Mucosa of gallbladder (tissue), 1 donor: ENCODE measurements around the gene NGEF. TPM values are rescaled to one million over a fixed set of nuclear protein-coding genes. Genes with fewer than 3 reads are reported as not detected.
"Not testable (repeated sequence)": the region's sequence is repeated elsewhere in the genome, so short reads cannot be mapped to it uniquely, and the experiment has no call there.

Experiments
- DNase-seq: peaks from one replicate; pipeline ENCODE4 v3.0.0-alpha.2; 2020; ENCODE audit warnings: low spot score
- total RNA-seq: library from RNA; stranded (reverse); gene quantifications from one replicate; pipeline ENCODE4 v1.2.1, GENCODE V29; 2021
- donor health status: DM: no; HTN: no; CAD: no.

Gene NGEF
- total RNA-seq, 1 donor from 2014 or later: 12.0 TPM

- DNase-seq: no peak
These were observed 85.1 kb downstream of the NGEF start for GRCh38 chr2:232927793-232928550.

GRCh38 chr2:232927032-232927792 lies 85.8 kb downstream of the NGEF start:
- DNase-seq: no peak

- no peak for DNase-seq
These were observed 86.6 kb downstream of the NGEF start for GRCh38 chr2:232926431-232926939.

- DNase-seq: no peak
These were observed 87.3 kb downstream of the NGEF start for GRCh38 chr2:232925821-232926156.

- no peak for DNase-seq
These were observed 87.8 kb downstream of the NGEF start for GRCh38 chr2:232925153-232925820.

GRCh38 chr2:232924433-232924832 lies 88.6 kb downstream of the NGEF start:
- no peak for DNase-seq

GRCh38 chr2:232920760-232921159 lies 92.3 kb downstream of the NGEF start:
- DNase-seq: no peak

GRCh38 chr2:232920055-232920454 lies 93.0 kb downstream of the NGEF start:
- no peak for DNase-seq

GRCh38 chr2:232919141-232919540 lies 93.9 kb downstream of the NGEF start:
- no peak for DNase-seq

- no peak for DNase-seq
These were observed 99.2 kb downstream of the NGEF start for GRCh38 chr2:232913903-232914302.

- DNase-seq: no peak
These were observed 101.3 kb downstream of the NGEF start for GRCh38 chr2:232911712-232912277.

GRCh38 chr2:232910376-232910775 lies 102.7 kb downstream of the NGEF start:
- DNase-seq: no peak

- DNase-seq: no peak
These were observed 104.4 kb downstream of the NGEF start for GRCh38 chr2:232908695-232909094.

GRCh38 chr2:232907718-232908085 lies 105.4 kb downstream of the NGEF start:
- not testable (repeated sequence) for DNase-seq

- not testable (repeated sequence) for DNase-seq
These were observed 106.0 kb downstream of the NGEF start for GRCh38 chr2:232906867-232907717.

GRCh38 chr2:232903989-232904388 lies 109.1 kb downstream of the NGEF start:
- no peak for DNase-seq

GRCh38 chr2:232901736-232902578 lies 111.1 kb downstream of the NGEF start:
- no peak for DNase-seq

- DNase-seq: no peak
These were observed 112.0 kb downstream of the NGEF start for GRCh38 chr2:232900811-232901735.
